SHP77 (cell line): ENCODE measurements around the gene HMGXB4.

Source experiments
- DNase-seq, 2 experiments: peaks; one replicate each; lab custom pipeline; 2025; lab: John Stamatoyannopoulos, UW

The HMGXB4 gene

DNA sequence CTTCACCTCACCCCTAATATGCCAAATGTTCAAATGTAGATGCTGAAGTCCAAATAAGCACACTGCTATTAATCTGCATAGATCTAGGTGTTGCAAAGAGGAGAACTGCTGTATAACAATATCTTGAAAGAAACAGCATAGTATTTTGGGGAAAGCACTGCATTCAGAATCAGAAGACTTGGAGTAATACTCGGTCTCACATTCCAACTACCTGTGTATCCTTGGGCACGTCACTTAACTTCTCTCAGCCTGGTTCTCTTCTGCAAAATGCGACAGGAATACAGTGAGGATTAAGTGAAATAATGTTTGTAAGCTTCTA, 332 bp upstream of the HMGXB4 start:
- no peak for DNase-seq

DNA sequence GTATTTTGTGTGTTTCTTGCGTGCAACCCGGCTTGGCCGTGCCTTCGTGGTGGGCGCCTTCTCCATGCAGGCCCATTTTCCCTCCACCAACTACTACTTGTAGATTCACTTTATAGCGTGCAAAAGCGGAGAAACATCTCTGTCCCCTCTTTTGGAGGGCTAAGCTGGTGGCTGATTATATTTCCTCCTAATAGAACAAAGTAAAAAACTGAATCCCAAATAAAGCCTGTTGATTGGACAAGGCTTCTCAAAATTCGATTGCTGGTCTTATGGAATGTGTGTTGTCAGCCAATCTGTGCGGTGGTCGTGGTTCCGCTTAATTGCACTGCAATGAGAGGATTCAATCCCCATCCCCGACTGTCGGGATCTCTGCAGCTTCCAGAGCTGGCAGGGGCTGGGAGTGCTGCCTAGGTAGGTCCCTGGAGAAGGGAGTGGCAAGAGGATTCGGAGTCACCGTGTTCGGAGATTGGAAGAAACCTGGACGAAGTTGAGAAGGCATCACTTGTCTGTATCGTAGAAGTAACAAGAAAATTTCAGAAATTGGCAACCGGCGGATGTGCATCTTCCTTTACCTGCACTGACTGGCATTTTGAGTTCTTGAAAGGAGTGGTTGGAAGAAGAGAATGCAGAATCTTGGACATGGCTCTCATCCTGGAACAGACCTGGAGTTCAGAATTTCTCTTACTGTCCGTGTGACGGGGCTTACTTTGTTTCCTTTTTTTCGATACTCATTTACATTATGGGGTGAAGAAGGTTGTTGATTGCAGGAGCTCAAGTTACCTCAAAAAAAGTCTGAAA, 1.1 kb downstream of the HMGXB4 start:
- DNase-seq = no peak

DNA sequence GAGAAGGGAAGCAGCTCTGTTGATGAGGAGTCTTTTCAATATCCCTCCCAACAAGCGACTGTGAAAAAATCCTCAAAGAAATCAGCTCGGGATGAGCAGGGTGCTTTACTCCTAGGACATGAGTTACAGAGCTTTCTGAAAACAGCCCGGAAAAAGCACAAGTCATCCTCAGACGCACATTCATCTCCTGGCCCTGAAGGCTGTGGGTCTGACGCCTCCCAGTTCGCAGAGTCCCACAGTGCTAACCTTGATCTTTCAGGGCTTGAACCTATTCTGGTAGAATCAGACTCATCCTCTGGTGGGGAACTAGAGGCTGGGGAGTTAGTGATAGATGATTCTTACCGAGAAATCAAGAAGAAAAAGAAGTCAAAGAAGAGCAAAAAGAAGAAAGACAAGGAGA, 7.7 kb downstream of the HMGXB4 start:
- no peak for DNase-seq

DNA sequence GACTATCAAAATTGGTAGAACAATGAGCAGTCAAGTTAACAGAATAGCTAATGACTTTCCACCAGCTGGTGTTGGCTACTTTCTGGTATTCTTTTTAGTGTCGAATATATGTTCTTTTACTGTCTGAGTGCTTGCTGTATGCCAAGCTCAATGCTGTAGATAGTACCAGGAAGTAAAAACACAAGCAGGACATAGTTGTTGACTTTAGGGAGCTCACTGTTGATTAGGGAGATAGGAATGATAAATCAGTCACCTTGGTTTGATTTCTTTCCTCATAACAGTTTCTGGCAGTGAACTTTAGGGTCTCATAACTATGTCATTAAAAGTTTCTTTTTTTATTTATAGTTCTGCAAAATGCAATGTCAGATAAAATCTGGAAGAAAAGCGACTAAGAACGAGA, 9.0 kb downstream of the HMGXB4 start:
- DNase-seq = no peak

DNA sequence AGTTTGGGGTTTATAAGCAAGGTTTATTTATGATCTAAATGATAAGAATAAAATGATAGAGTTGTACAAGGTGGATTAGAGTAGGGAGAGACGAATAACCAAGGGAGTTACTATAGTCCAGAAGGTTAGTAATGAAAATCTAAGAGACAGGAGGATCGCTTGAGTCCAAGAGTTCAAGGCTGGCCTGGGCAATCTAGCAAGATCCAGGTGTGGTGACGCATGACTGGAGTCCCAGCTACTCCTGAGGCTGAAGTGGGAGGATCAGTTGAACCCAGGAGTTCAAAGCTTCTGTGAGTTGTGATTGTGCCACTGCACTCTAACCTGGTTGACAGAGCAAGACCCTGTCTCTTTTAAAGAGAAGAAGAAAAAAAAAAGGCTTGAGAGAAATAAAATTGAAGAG, 12.3 kb downstream of the HMGXB4 start:
- no peak for DNase-seq

DNA sequence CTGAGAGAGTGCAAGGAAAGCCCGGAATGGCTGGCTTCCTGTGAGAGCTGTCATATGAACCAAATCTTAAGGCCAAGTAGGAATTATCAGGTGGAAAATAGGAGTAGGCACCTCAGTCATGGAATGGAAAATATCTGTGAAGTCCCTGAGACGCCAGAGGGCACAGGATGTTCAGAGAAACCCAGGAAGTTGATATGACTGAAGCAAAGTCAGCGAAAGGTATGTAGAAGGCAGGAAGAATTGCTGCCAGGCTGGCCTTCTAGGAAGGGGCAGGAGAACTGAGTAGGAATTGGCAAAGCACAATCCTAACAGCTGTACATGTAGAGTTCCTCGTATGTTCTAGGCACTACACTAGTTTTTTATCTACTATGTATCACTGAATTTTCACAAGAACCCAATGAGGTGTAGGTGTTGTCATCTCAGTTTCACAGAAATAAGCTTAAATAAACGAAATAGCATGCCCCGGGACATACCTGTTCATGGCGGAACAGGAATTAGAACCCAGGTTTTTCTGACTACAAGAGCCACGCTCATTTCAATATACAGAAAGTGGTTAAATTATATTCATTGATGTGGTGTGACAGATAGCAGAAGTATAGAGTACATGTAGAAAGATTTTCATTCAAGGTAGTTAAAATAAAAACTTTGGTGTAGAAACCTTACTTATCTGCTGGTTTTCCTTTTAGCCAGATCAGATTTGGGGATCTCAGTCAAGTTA, 17.0 kb downstream of the HMGXB4 start:
- no peak for DNase-seq

DNA sequence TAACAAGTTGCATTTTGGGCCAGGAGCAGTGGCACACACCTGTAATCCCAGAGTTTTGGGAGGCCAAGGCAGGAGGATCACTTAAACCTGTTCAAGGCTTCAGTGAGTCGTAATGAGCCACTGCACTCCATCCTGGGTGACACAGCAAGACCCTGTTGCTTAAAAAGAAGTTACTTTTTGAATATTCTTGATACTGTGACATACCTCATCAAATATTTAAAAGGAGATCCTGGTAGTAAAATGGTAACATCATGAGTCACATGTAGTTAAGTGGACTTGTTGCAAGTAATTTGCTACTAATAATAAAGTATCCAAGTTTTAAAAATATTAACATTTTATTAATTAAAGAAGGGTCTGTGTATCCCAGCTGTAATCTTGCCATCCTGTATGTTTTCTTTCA, 18.3 kb downstream of the HMGXB4 start:
- DNase-seq = no peak

DNA sequence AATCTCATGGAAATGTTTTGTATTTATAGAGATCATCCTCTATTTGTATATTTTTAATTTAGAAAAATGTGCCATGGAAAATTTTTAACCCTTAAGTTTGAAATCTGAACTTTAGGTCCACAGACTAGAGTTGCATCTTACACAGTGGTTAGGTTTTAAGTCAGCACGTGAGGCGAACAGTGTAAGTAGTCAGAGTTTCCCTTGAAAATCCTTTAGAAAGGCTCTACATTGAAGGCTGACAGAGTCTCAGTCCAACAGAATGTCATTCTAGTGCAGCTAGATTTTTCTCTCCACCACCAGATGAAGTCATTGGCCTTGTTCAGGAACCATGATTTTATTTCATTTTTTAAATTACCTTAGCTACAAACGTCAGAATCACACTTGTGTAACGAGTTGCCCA, 18.7 kb downstream of the HMGXB4 start:
- no peak for DNase-seq

DNA sequence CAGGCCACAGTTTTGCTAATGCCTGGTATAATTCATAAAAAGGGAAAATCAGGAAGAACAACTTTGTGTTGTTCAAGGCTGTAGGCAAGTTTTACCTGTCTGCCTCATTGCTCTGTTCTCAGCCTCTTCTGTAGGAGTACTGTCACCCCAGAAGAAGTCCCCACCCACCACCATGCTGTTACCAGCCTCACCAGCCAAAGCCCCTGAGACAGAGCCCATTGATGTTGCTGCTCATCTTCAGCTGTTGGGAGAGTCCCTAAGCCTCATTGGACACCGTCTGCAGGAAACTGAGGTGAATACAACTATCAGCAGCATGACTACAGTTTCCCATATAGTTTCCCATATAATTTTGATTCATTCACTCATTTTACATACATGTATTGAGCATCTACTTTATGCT, 30.8 kb downstream of the HMGXB4 start:
- DNase-seq = no peak

DNA sequence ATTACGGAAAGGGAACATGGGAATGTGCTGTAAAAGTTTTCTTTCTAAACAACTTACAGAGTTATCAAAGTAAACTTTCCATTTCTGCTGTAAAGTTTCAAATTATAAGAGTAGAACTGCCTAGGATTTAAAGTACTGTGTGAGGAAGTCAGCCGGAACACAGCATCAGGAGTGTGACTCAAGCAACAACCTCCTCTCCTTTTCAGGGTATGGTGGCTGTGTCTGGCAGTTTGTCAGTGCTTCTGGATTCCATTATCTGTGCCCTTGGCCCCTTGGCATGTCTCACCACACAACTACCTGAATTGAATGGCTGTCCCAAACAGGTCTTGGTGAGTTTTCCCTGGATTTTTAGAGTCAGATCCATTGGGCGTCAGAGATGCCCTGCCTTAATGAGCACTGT, 35.5 kb downstream of the HMGXB4 start:
- DNase-seq = no peak

DNA sequence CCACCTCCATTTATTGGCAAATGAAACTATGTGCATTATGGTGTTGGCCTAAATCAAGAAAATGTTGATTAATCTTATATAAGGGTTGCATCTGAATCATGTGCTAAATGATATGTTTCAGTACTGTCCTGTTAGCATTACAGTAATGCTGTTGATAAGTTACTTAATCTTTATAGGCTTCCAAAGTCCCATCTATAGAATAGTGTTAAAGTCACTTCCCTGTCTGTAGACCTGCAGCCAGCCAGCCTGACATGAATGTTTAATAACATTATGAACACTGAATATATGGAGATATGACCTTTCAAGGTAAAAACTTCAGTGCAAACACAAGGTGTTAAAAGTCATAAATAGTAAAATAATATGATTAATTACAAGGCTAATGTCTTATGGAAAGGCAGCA, 38.8 kb downstream of the HMGXB4 start:
- no peak for DNase-seq

DNA sequence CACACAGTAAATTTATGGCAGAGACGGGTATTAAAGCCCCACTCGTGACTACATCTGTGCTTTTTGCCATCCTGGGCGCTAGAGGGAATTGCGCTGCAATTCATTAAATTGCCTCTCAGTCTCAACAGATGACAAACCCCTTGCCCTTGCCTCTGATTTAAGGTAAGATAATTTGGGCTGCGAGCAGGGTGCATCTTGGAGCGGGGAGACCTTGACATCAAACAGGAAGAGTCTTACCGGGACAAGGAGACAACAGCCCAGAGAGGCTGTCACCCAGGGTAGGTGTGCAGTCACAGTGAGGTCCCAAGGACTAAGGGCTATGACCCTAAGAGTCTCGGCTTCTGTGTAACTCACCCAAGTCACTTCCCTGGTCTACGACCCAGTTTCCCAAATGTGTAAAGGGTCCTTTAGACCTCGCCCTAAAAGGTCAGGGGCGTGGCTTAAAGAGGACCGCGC, 42.0 kb downstream of the HMGXB4 start:
- DNase-seq = peak in 1 of 2 experiments; percentile 31

DNA sequence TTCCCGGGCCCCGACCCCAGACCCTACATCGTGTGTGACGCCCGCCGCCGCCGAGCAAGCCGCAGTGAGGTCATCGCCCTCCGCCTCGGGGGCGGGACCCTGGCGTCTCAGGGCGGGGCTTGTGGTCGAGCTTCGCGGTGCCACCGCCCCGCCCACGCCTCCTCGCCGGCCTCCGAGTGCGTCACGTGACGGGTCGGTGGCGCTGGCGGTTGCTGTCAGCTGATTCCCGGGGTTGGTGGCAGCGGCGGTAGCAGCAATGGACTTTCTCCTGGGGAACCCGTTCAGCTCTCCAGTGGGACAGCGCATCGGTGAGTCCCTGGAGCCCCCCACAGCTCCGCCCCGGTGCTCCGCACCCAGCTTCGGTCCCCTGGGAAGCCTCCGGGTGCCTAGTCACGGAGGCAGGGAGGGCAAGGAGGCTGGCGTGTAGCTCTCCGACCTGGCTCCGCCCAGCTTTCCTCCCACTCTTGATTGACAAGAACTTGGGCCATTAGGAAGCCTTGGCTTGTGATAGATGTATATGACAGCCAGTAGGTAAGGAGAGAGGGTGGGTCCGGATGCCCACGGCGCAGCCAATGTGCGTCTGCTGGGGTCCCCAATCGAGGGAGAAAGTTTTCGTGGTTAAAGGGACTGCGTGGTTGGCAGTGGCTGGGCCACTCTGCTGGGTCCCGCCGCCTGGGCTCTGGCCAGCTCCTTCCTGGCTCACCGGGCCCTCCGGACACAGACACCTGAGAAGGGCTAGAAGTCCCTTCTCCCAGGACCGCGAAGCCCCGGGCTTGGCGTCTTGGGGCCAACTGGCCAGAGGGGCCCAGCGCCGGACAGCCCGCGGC, 42.6 kb downstream of the HMGXB4 start, which contains the start of gene TOM1:
TOM1 (plus strand) TSS at position 222 of the 827 bp plus-strand sequence; CDS start at position 257, 35 bp downstream.
- peak; percentile 92 to 95 for DNase-seq

DNA sequence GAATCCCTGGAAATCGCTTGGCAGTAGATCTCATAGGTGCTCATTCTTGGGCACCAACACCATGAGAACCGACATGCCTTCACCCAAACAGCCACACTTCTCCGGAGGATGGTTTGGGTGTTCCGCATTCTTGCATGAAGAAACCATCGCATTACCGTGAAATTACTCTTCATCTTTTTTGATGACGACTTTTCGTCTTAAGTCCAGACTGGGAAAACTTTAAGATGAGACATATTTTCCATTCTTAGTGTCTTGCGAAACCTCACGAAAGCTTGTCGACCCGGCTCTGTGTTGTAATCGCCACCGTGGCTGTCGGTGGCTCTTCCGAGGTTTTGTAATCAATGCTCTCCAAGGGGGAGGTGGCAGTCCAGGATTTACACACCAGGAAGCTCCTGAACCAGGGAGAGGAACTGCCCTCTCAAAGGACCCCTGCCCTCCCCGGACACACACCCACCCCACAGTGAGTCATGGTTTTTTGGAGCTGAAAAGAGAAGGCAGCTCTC, 44.1 kb downstream of the HMGXB4 start:
- DNase-seq = no peak

DNA sequence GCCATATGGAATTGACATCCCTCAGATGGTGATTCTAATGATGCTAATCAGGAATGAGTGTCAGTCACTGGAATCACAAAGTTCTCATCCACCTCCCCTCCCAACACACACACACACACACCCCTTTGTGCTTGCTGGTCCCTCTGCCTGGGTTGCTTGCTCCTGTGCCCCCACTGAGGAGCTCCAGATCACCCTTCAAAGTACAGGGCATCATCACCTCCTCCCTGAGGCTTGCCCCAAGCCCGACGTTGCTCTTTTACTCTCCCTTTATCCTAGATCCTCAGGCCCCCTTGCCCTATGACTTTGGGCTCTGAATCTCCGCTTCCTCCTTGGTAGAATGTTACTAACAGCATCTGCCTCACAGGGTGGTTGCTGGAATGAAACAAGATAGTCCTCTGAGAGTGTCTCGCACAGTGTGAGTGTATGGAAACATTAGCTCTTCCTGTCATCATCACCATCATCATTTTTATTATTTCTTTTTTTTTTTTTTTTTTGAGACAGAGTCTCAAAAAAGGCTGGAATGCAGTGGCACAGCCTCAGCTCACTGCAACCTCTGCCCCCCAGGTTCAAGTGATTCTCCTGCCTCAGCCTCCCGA, 45.8 kb downstream of the HMGXB4 start:
- DNase-seq = no peak

DNA sequence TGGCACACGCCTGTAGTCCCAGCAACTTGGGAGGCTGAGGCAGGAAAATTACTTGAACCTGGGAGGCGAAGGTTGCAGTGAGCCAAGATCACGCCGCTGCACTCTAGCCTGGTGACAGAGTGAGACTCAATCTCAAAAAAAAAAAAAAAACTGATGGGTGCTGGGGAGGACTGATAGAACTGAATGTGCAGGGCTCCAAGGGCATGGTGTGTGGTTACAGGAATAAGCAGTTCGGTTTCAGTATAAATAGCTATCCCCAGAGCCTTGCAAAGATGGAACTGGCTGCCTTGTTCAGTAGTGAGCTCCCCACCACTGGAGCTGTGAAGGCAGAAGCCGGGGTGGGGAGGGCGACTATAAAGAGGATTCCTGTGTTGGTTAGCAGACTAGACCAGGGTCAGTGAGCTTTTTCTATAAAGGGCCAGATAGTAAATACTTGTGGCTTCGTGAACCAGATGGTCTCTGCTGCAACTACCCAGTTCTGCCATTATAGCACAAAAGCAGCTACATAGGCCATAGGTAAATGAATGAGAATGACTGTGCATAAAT, 48.3 kb downstream of the HMGXB4 start:
- no peak for DNase-seq

DNA sequence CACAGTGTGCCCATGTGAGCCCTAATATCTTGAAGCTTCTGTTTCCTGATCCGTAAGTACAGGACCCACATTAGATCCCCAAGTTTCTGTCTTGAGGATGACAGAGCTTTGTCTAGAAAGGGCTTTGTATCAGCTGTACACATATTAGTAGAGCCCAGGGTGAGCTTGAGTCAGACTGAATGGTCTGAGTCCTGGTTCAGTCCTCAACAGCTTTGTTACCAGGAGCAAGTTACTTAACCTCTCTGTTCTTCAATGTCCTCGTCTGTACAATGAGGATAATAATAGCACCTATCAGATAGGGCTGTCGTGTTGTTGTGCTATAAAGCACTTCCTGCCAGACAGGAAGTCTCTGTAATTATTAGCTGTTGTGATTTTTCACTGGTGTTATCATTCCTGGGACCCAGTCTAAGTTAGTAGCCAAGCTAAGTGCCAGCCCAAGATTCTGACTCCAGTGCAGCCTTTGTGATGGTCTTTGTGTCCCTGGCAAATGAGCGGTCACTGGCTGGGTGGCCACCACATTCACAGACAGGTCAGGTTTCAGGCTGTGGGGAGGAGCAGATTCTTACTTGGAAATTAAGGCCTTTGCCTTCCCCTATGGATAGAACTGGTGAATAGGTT, 49.2 kb downstream of the HMGXB4 start:
- DNase-seq = no peak

DNA sequence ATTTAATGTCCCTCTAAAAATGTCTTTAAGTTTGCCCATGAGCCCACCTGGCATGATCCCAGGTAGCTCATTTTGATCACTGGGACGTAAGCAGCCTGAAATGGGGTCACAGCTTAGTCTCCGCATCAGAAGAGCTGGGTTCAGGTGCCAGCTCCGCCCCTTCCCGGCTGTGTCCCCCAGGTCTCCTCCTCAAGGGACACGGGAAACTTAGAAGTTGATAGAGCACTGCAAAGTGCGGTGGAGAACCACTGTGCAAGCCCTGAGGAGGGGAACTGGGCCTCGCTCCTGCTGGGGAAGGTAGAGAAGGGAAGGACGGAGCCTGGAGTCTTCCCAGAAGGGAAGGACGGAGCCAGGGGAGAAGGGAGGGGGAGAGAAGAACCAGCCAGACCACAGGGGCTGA, 50.1 kb downstream of the HMGXB4 start:
- no peak for DNase-seq

DNA sequence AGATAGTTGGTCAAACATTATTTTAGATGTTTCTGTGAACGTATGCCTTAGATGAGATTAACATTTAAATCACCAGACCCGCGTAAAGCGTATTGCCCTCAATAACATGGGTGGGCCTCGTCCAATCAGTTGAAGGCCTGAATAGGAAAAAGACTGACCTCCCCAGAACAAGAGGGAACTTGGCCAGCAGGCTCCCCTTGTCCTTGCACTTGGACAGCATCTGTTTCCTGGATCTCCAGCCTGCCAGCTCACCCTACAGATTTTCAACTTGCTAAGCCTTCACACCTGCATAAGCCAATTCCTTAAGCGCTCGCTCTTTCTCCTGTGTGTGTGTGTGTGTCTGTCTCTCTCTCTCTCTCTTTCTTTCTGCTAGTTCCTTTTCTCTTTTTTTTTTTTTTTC, 50.6 kb downstream of the HMGXB4 start:
- no peak for DNase-seq

DNA sequence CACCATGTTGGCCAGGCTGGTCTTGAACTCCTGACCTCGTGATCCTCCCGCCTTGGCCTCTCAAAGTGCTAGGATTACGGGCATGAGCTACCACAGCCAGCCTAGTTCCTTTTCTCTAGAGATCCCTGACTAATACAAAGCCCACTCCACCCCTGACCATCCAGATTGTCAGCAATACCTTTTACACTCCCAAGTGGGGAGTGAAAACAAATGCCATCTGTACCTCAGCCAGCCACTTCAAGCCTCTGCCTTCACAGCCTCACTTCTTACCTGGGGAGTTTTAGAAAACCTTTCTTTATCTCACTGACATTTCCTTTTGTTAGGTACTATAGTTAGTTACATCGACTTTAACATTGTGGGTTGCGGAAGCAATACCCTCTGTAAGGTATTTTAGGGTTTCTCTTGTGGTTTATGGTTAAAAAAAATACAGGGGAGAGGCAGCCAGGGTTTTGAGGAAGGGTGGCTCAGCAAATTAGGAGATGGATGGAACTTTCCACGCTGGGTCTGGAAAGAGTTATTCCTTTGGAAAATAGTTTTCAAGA, 51.3 kb downstream of the HMGXB4 start:
- DNase-seq = no peak
